HepG2 (cell line): ENCODE measurements around the gene SMYD4. TPM values are rescaled to one million over a fixed set of nuclear protein-coding genes. Genes with fewer than 3 reads are reported as not detected.

Source experiments
- CHCHD3 ChIP-seq: sonication (generic); formaldehyde crosslinking; IDR thresholded peaks from 2 replicates; pipeline ENCODE4 v1.8.0; 2022; ENCODE audit warnings: mild to moderate bottlenecking, missing genetic modification reagents, moderate library complexity
- FOXM1 ChIP-seq: sonication (generic); formaldehyde crosslinking; IDR thresholded peaks from 2 replicates; pipeline ENCODE4 v1.5.0; 2020; ENCODE audit warnings: missing genetic modification reagents
- HMG20B ChIP-seq: conservative IDR thresholded peaks from 2 replicates; pipeline ENCODE4 v1.6.1; 2016; ENCODE audit warnings: missing genetic modification reagents, missing compliant biosample characterization
- HOXD1 ChIP-seq: sonication (generic); formaldehyde crosslinking; IDR thresholded peaks from 2 replicates; pipeline ENCODE4 v1.5.0; 2020; ENCODE audit warnings: missing genetic modification reagents
- MYC ChIP-seq: sonication (generic); formaldehyde crosslinking; IDR thresholded peaks from 2 replicates; pipeline ENCODE4 v1.9.0; 2021; ENCODE audit warnings: missing genetic modification reagents, borderline replicate concordance
- NR3C1 ChIP-seq: sonication (generic); formaldehyde crosslinking; IDR thresholded peaks from 2 replicates; pipeline ENCODE4 v1.4.0; 2020; ENCODE audit warnings: missing genetic modification reagents
- NRL ChIP-seq: sonication (generic); formaldehyde crosslinking; IDR thresholded peaks from 2 replicates; pipeline ENCODE4 v1.5.0; 2020; ENCODE audit warnings: missing genetic modification reagents, mild to moderate bottlenecking, moderate library complexity, borderline replicate concordance
- PRMT3 ChIP-seq: sonication (generic); formaldehyde crosslinking; IDR thresholded peaks from 2 replicates; pipeline ENCODE4 v1.8.1; 2022; ENCODE audit warnings: low read depth, mild to moderate bottlenecking, moderate library complexity, missing genetic modification reagents, borderline replicate concordance
- RAD21 ChIP-seq: fragments of 450-650 bp; formaldehyde crosslinking; IDR thresholded peaks from 2 replicates; pipeline ENCODE4 v1.5.0; 2020; ENCODE audit warnings: mild to moderate bottlenecking
- RARG ChIP-seq: sonication (generic); formaldehyde crosslinking; IDR thresholded peaks from 2 replicates; pipeline ENCODE4 v1.4.0; 2020; ENCODE audit warnings: low read depth, mild to moderate bottlenecking, missing genetic modification reagents
- RFX1 ChIP-seq: fragments of 450-650 bp; IDR thresholded peaks from 2 replicates; pipeline ENCODE4 v1.6.1; 2017
- ZNF614 ChIP-seq: IDR thresholded peaks from 2 replicates; pipeline ENCODE4 v1.6.1; 2018; ENCODE audit warnings: missing biosample characterization, missing genetic modification reagents, inconsistent platforms, borderline replicate concordance
- ZNF678 ChIP-seq: sonication (generic); formaldehyde crosslinking; IDR thresholded peaks from 2 replicates; pipeline ENCODE4 v1.4.0; 2020; ENCODE audit warnings: mild to moderate bottlenecking, missing genetic modification reagents
- ZNF7 ChIP-seq: IDR thresholded peaks from 2 replicates; pipeline ENCODE4 v1.6.1; 2016; ENCODE audit warnings: missing biosample characterization, missing genetic modification reagents
- ZNF772 ChIP-seq: sonication (generic); formaldehyde crosslinking; IDR thresholded peaks from 2 replicates; pipeline ENCODE4 v1.5.0; 2020; ENCODE audit warnings: mild to moderate bottlenecking, missing genetic modification reagents
- ZNF850 ChIP-seq: sonication (generic); formaldehyde crosslinking; conservative IDR thresholded peaks from 2 replicates; pipeline ENCODE4 v1.9.0; 2021; ENCODE audit warnings: mild to moderate bottlenecking, missing genetic modification reagents
- ZNF878 ChIP-seq: sonication (generic); formaldehyde crosslinking; IDR thresholded peaks from 2 replicates; pipeline ENCODE4 v1.8.1; 2023; ENCODE audit warnings: mild to moderate bottlenecking, missing genetic modification reagents, moderate library complexity
- ZSCAN31 ChIP-seq: sonication (generic); formaldehyde crosslinking; IDR thresholded peaks from 2 replicates; pipeline ENCODE4 v1.5.0; 2020; ENCODE audit warnings: low read depth, mild to moderate bottlenecking, missing genetic modification reagents
- polyA plus RNA-seq, 8 experiments: library from polyadenylated mRNA; depleted of rRNA in 3 of 8; stranded (reverse) in 7 of 8; unstranded in 1 of 8; fragments of >200 nt; fragmentation: Illumina TruSeq in 4 of 8; extraction: Trizol in 4 of 8; gene quantifications; 2 replicates each; pipeline versions ENCODE4 v1.2.1 to v1.2.3, GENCODE V29; 2011 to 2016; ENCODE audit warnings: low read depth in 4 of 8, missing spikeins in 1 of 8, mixed read lengths in 1 of 8; ENCODE audit not compliant: insufficient read depth in 1 of 8
- total RNA-seq, 5 experiments: library from RNA; depleted of rRNA; stranded (reverse); fragments of >200 nt; fragmentation: Illumina TruSeq; extraction: Trizol; gene quantifications; 2 replicates each; pipeline ENCODE4 v1.2.3, GENCODE V29; 2016; ENCODE audit warnings: low read depth in 1 of 5
- TF ChIP-seq, protein P1 (sequence below): sonication (generic); formaldehyde crosslinking; IDR thresholded peaks from 2 replicates; pipeline ENCODE4 v1.4.0; 2020; ENCODE audit warnings: missing genetic modification reagents
- TF ChIP-seq, protein P2 (sequence below): sonication (generic); formaldehyde crosslinking; IDR thresholded peaks from 2 replicates; pipeline ENCODE4 v1.4.0; 2020; ENCODE audit warnings: mild to moderate bottlenecking, missing genetic modification reagents
- TF ChIP-seq, protein P3 (sequence below): fragments of 450-650 bp; IDR thresholded peaks from 2 replicates; pipeline ENCODE4 v1.6.1; 2017
- TF ChIP-seq, protein P4 (sequence below): sonication (generic); formaldehyde crosslinking; conservative IDR thresholded peaks from 2 replicates; pipeline ENCODE4 v1.4.0; 2020; ENCODE audit warnings: missing genetic modification reagents
- TF ChIP-seq, protein P5 (sequence below): sonication (generic); formaldehyde crosslinking; IDR thresholded peaks from 2 replicates; pipeline ENCODE4 v1.5.0; 2020; ENCODE audit warnings: missing genetic modification reagents

The SMYD4 gene
- total and polyA plus RNA-seq, 2 of the 13 experiments (the other 11 are each of a cell fraction or from before 2014, with no cell fraction given): 7.4 to 11.3 TPM

DNA sequence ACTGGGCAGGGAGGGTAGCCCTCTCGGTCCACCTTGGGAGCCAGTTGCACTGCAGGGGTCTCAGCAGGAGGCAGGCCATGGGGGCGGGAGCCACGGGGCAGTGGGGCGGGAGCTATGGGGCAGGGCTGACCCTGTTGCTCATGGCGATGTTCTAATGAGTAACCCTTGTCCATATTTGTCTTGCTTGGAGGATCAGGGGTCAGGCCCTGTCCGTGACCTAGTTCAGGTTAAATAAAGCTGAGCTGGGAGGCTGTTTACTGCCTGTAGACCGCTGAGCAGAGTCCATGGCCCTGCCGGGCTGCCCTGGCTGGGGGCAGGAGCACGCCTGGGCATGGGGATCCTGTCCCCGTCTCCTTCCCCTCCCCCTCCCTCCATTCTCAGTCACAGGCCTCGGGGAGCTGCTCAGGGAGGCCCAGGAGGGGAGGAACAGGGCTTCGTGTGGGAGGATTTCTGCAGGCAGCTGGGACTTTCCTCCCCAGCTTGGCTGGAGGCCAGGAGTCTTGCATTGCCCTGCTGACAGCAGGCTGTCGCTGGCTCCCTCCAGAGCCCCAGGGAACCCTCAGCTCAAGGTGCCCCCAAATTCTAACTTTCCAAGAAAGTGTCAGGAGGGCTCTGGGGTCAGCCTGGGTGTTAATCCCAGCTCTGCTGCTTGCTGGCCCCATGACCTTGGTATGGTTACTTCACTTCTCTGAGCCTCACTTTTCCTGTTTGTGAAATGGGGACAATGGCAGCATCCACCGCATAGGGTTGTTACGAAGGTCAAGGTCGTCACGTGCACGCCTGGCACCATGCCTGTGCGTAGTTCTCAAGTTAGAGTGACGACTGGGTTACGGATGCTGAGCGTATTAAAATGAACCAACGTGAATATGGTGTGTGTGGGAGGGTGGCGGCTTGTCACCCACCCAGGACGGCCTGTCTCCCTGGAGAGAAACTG, 93.1 kb downstream of the SMYD4 start (continued):
- TF ChIP-seq, protein P1, sequence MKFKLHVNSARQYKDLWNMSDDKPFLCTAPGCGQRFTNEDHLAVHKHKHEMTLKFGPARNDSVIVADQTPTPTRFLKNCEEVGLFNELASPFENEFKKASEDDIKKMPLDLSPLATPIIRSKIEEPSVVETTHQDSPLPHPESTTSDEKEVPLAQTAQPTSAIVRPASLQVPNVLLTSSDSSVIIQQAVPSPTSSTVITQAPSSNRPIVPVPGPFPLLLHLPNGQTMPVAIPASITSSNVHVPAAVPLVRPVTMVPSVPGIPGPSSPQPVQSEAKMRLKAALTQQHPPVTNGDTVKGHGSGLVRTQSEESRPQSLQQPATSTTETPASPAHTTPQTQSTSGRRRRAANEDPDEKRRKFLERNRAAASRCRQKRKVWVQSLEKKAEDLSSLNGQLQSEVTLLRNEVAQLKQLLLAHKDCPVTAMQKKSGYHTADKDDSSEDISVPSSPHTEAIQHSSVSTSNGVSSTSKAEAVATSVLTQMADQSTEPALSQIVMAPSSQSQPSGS (CRISPR knock-in tag): peak; percentile 79
- TF ChIP-seq RAD21 (CRISPR knock-in tag) (peak; percentile 44), ZNF850 (CRISPR knock-in tag) (no peak), FOXM1 (CRISPR knock-in tag) (no peak; the same call in 1 of the 2 replicates), RARG (CRISPR knock-in tag) (peak; percentile 96; the same call in 1 of the 2 replicates), ZNF878 (CRISPR knock-in tag) (no peak; the same call in none of the 2 replicates), ZNF614 (peak; percentile 62; the same call in 1 of the 2 replicates), NRL (peak; percentile 32; the same call in 1 of the 2 replicates), ZNF772 (CRISPR knock-in tag) (peak; percentile 70), NR3C1 (CRISPR knock-in tag) (no peak), HMG20B (CRISPR knock-in tag) (peak; percentile 96), PRMT3 (CRISPR knock-in tag) (no peak), CHCHD3 (CRISPR knock-in tag) (no peak; the same call in 1 of the 2 replicates), ZSCAN31 (CRISPR knock-in tag) (peak; percentile 59), RFX1 (peak; percentile 49; the same call in 1 of the 2 replicates), MYC (CRISPR knock-in tag) (peak; percentile 87), HOXD1 (CRISPR knock-in tag) (peak; percentile 88), ZNF7 (CRISPR knock-in tag) (no peak), ZNF678 (CRISPR knock-in tag) (peak; percentile 17; the same call in 1 of the 2 replicates)
- TF ChIP-seq, protein P2, sequence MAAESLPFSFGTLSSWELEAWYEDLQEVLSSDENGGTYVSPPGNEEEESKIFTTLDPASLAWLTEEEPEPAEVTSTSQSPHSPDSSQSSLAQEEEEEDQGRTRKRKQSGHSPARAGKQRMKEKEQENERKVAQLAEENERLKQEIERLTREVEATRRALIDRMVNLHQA: no peak
- TF ChIP-seq, protein P3, sequence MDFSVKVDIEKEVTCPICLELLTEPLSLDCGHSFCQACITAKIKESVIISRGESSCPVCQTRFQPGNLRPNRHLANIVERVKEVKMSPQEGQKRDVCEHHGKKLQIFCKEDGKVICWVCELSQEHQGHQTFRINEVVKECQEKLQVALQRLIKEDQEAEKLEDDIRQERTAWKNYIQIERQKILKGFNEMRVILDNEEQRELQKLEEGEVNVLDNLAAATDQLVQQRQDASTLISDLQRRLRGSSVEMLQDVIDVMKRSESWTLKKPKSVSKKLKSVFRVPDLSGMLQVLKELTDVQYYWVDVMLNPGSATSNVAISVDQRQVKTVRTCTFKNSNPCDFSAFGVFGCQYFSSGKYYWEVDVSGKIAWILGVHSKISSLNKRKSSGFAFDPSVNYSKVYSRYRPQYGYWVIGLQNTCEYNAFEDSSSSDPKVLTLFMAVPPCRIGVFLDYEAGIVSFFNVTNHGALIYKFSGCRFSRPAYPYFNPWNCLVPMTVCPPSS: no peak
- TF ChIP-seq, protein P4, sequence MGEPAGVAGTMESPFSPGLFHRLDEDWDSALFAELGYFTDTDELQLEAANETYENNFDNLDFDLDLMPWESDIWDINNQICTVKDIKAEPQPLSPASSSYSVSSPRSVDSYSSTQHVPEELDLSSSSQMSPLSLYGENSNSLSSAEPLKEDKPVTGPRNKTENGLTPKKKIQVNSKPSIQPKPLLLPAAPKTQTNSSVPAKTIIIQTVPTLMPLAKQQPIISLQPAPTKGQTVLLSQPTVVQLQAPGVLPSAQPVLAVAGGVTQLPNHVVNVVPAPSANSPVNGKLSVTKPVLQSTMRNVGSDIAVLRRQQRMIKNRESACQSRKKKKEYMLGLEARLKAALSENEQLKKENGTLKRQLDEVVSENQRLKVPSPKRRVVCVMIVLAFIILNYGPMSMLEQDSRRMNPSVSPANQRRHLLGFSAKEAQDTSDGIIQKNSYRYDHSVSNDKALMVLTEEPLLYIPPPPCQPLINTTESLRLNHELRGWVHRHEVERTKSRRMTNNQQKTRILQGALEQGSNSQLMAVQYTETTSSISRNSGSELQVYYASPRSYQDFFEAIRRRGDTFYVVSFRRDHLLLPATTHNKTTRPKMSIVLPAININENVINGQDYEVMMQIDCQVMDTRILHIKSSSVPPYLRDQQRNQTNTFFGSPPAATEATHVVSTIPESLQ (CRISPR knock-in tag): no peak
- TF ChIP-seq, protein P5, sequence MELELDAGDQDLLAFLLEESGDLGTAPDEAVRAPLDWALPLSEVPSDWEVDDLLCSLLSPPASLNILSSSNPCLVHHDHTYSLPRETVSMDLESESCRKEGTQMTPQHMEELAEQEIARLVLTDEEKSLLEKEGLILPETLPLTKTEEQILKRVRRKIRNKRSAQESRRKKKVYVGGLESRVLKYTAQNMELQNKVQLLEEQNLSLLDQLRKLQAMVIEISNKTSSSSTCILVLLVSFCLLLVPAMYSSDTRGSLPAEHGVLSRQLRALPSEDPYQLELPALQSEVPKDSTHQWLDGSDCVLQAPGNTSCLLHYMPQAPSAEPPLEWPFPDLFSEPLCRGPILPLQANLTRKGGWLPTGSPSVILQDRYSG: peak; percentile 80; the same call in 1 of the 2 replicates
